D721Med (cell line): Measurements from ENCODE around the gene C11orf91.
A peak's percentile ranks its signal among the peaks of the same experiment; 100 is the strongest.

Experiments
- DNase-seq: peaks from one replicate; pipeline ENCODE4 v3.0.0; 2011; ENCODE audit warnings: low spot score; ENCODE audit not compliant: insufficient read length
- FAIRE-seq: peaks from 2 replicates; lab custom pipeline; 2011; peaks lifted over from hg19 to GRCh38; lab: Jason Lieb, UNC
- CTCF ChIP-seq: IDR thresholded peaks from 2 replicates; pipeline ENCODE4 v1.5.1; 2012; ENCODE audit warnings: mild to moderate bottlenecking, control low read depth; ENCODE audit not compliant: insufficient read depth; ENCODE audit errors: missing control alignments

The C11orf91 gene

GRCh38 chr11:33700502-33701271 lies at the start of gene C11orf91:
Gene C11orf91 (minus strand): TSS chr11:33700826. CDS start chr11:33700740, 86 bp downstream.
- DNase-seq (peak; percentile 77), FAIRE-seq (no peak)
- TF ChIP-seq CTCF = no peak

- FAIRE-seq (no peak), DNase-seq (no peak)
- no peak for TF ChIP-seq CTCF
Observed at GRCh38 chr11:33747979-33748378, 47.4 kb upstream of the C11orf91 start.

- DNase-seq (no peak), FAIRE-seq (no peak)
- no peak for TF ChIP-seq CTCF
Observed at GRCh38 chr11:33743291-33743690, 42.7 kb upstream of the C11orf91 start.

DNA sequence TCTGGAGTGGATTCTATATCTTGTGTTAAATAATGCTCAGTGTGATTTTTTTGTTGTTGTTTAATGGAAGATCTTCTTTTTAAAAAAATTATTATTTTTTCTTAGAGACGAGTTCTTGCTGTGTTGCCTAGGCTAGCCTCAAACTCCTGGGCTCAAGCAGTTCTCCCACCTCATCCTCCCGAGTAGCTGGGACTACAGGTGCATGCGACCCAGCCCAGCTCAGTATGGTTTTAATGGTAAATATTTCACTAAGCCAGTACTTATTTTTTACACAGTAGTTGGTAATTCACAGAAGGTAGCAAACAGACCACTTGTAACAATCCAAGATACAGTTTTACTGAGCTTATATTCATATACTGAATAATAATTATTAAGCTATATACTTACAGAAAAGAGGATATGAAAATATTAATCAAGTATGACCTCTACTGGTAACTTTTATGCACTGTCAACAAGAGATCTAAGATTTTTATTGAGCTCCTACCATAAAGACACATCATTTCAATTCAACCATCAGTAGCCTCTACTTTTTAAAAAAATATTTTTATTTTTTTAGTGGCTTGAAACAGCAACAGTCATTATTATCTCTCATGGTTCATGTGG lies 41.7 kb upstream of the C11orf91 start:
- TF ChIP-seq CTCF = peak; percentile 52
- FAIRE-seq (no peak), DNase-seq (no peak)

DNA sequence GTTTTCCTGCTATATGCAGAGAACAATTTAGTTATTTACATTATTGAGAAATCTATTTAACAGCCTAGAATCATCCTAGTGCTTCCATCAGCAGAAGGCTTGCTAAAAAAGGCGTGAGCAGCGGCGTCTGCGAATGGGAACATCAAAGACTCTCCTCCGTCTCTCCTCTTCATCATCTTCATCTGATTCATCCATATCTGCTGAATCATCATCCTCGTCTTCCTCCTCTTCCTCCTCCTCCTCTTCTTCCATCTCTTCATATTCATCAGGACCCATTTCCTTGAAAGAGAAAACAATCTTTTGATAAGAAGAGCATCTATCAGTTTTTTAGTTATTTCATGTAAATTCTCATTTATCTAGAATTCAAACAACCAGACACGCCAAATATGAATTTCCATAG lies 41.2 kb upstream of the C11orf91 start:
- DNase-seq = no peak
- TF ChIP-seq CTCF = no peak
- FAIRE-seq = no peak

DNA sequence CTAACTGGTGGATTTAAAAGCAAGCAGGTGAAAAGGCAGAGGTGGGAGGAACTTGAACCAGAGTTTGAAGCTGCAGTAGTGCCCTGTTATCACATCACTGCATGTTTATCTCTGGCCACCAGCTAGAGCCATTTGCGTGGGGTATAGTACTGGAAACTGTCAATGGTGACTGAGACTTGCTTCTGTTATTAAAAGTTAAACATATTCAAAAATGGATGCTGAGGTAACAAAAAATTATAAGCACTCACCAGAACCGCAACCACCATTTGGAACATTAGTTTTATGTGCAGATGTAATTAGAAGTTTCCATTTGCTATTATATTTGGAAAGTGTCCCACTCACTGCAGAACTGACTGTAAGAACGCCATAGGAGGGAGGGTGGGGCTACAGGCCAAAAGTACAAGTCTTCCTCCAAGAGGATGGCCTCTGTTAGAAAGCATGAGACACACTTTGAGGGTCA lies 36.8 kb upstream of the C11orf91 start:
- no peak for TF ChIP-seq CTCF
- FAIRE-seq = no peak
- DNase-seq = no peak
